Measurements from ENCODE around the gene DNAJC13. TPM values are rescaled to one million over a fixed set of nuclear protein-coding genes. Genes with fewer than 3 reads are reported as not detected.
"Not testable (repeated sequence)": the region's sequence is repeated elsewhere in the genome, so short reads cannot be mapped to it uniquely, and the experiment has no call there.

DNAJC13 gene
- 10 to 100 TPM; 34.3 to 43.1 TPM for total RNA-seq

- Mint-ChIP-seq H3K27ac (peak within 1 kb of the TSS; percentile 90 to 98), H3K36me3 (peaks cover 9 to 11% of the 10 kb centered on the region in 2 donors), H3K9me3 (no peaks in the 10 kb centered on the region)
- DNase-seq (ENCODE audit: low spot score in 2 of 2) (peak; percentile 83 to 91), ATAC-seq (peak; percentile 95 to 97)
These were observed at the start of gene DNAJC13 for GRCh38 chr3:132416807-132417694. Gene DNAJC13, plus strand, starts transcription at chr3:132417502. Its CDS starts 17,049 bp downstream, at chr3:132434551.

GRCh38 chr3:132368515-132368914, 48.8 kb upstream of the DNAJC13 start:
- ATAC-seq, result peak in 1 of 2 donors; percentile 40
- Mint-ChIP-seq H3K27ac (no peak overlapping the region), H3K9me3 (no peaks in the 10 kb centered on the region)

GRCh38 chr3:132368962-132369361, 48.3 kb upstream of the DNAJC13 start:
- ATAC-seq (peak; percentile 53 to 87), DNase-seq (ENCODE audit: low spot score in 2 of 2) (no peak)
- Mint-ChIP-seq H3K27ac (no peak overlapping the region), H3K36me3 (no peaks in the 10 kb centered on the region), H3K9me3 (no peaks in the 10 kb centered on the region)

More at GRCh38 chr3:132368515-132368914, 48.8 kb upstream of the DNAJC13 start:
- no peak for DNase-seq (ENCODE audit: low spot score in 2 of 2)
- no peaks in the 10 kb centered on the region for H3K36me3 Mint-ChIP-seq

- not testable (repeated sequence) for H3K9me3 Mint-ChIP-seq; ATAC-seq; H3K36me3 Mint-ChIP-seq; DNase-seq (ENCODE audit: low spot score in 2 of 2); H3K27ac Mint-ChIP-seq
These were observed 40.4 kb upstream of the DNAJC13 start for GRCh38 chr3:132376945-132377354.

- no peak for ATAC-seq
- Mint-ChIP-seq H3K36me3 (peaks cover 0 to 4% of the 10 kb centered on the region in 2 donors), H3K27ac (no peak overlapping the region), H3K9me3 (no peaks in the 10 kb centered on the region)
- no peak for DNase-seq (ENCODE audit: low spot score in 2 of 2)
These were observed 39.1 kb upstream of the DNAJC13 start for GRCh38 chr3:132378048-132378762.

GRCh38 chr3:132378846-132379245, 38.5 kb upstream of the DNAJC13 start:
- DNase-seq (ENCODE audit: low spot score in 2 of 2) (no peak), ATAC-seq (no peak)
- Mint-ChIP-seq H3K27ac (no peak overlapping the region), H3K36me3 (peaks cover 0 to 4% of the 10 kb centered on the region in 2 donors), H3K9me3 (peaks cover 0 to 2% of the 10 kb centered on the region in 2 donors)

GRCh38 chr3:132380920-132381319, 36.4 kb upstream of the DNAJC13 start:
- peaks cover 0 to 4% of the 10 kb centered on the region in 2 donors for H3K36me3 Mint-ChIP-seq
- peaks cover 0 to 7% of the 10 kb centered on the region in 2 donors for H3K9me3 Mint-ChIP-seq
- DNase-seq (ENCODE audit: low spot score in 2 of 2) (no peak), ATAC-seq (no peak)
- H3K27ac Mint-ChIP-seq, result no peak overlapping the region

GRCh38 chr3:132381348-132381944, 35.9 kb upstream of the DNAJC13 start:
- DNase-seq (ENCODE audit: low spot score in 2 of 2) (no peak), ATAC-seq (no peak)
- Mint-ChIP-seq H3K9me3 (peaks cover 0 to 7% of the 10 kb centered on the region in 2 donors), H3K36me3 (peaks cover 0 to 4% of the 10 kb centered on the region in 2 donors), H3K27ac (no peak overlapping the region)

GRCh38 chr3:132382267-132382666, 35.0 kb upstream of the DNAJC13 start:
- no peak for DNase-seq (ENCODE audit: low spot score in 2 of 2)
- Mint-ChIP-seq H3K36me3 (peaks cover 0 to 4% of the 10 kb centered on the region in 2 donors), H3K27ac (no peak overlapping the region), H3K9me3 (peaks cover 0 to 7% of the 10 kb centered on the region in 2 donors)
- no peak for ATAC-seq

- DNase-seq (ENCODE audit: low spot score in 2 of 2) (no peak), ATAC-seq (no peak)
- no peak overlapping the region for H3K27ac Mint-ChIP-seq
- H3K36me3 Mint-ChIP-seq, result peaks cover 0 to under 1% of the 10 kb centered on the region in 2 donors
- H3K9me3 Mint-ChIP-seq, result peaks cover 0 to 7% of the 10 kb centered on the region in 2 donors
These were observed 34.6 kb upstream of the DNAJC13 start for GRCh38 chr3:132382688-132383194.

GRCh38 chr3:132386259-132386658, 31.0 kb upstream of the DNAJC13 start:
- no peaks in the 10 kb centered on the region for H3K36me3 Mint-ChIP-seq
- peaks cover 0 to 7% of the 10 kb centered on the region in 2 donors for H3K9me3 Mint-ChIP-seq
- DNase-seq (ENCODE audit: low spot score in 2 of 2), result no peak
- ATAC-seq, result no peak
- H3K27ac Mint-ChIP-seq, result no peak overlapping the region

- not testable (repeated sequence) for H3K36me3 Mint-ChIP-seq; H3K27ac Mint-ChIP-seq; H3K9me3 Mint-ChIP-seq; DNase-seq (ENCODE audit: low spot score in 2 of 2); ATAC-seq
These were observed 24.6 kb upstream of the DNAJC13 start for GRCh38 chr3:132392675-132393074.

- ATAC-seq (no peak), DNase-seq (ENCODE audit: low spot score in 2 of 2) (no peak)
- Mint-ChIP-seq H3K36me3 (peaks cover 0 to 4% of the 10 kb centered on the region in 2 donors), H3K9me3 (peaks cover 0 to 5% of the 10 kb centered on the region in 2 donors), H3K27ac (no peak overlapping the region)
These were observed 23.0 kb upstream of the DNAJC13 start for GRCh38 chr3:132394320-132394719.

- Mint-ChIP-seq H3K36me3 (peaks cover 0 to 4% of the 10 kb centered on the region in 2 donors), H3K9me3 (peaks cover 0 to 5% of the 10 kb centered on the region in 2 donors), H3K27ac (no peak overlapping the region)
- ATAC-seq (no peak), DNase-seq (ENCODE audit: low spot score in 2 of 2) (no peak)
These were observed 22.2 kb upstream of the DNAJC13 start for GRCh38 chr3:132395126-132395525.

- Mint-ChIP-seq H3K9me3 (peaks cover 0 to 5% of the 10 kb centered on the region in 2 donors), H3K27ac (no peak overlapping the region), H3K36me3 (peaks cover 0 to 4% of the 10 kb centered on the region in 2 donors)
- DNase-seq (ENCODE audit: low spot score in 2 of 2) (no peak), ATAC-seq (no peak)
These were observed 21.0 kb upstream of the DNAJC13 start for GRCh38 chr3:132396255-132396654.

GRCh38 chr3:132396776-132397175, 20.5 kb upstream of the DNAJC13 start:
- H3K9me3 Mint-ChIP-seq; H3K27ac Mint-ChIP-seq; DNase-seq (ENCODE audit: low spot score in 2 of 2); ATAC-seq; H3K36me3 Mint-ChIP-seq: not testable (repeated sequence)

Data from activated naive CD4-positive, alpha-beta T cell treated with anti-CD3 and anti-CD28 coated beads, Interleukin-2, amount 50 U/mL, for 72 hours (primary cell).